ENCODE results near the gene SERINC5. TPM values are rescaled to one million over a fixed set of nuclear protein-coding genes. Genes with fewer than 3 reads are reported as not detected.

Gene SERINC5
- total RNA-seq, 2 donors from 2014 or later: 134 to 183 TPM

DNA sequence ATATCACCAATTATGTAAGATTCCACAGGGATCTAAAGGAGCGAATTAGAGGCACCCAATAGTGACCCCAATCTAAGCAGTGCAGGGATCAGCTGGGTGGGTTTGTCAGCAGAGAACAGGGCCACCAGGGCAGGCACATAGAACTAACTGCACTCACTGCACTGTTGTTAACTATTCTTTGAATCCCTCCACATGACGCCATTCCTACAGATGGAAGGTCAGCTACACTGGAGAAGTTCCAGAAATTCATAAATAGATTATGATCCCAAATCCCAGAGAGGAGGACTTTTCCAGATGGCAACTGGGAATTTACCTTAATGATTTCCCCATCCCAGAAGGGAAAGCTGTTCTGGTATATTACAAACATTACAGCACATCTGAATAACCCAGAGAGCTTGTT, 136.5 kb downstream of the SERINC5 start:
- 92% methylated on average over 2 of the region's 2 CpGs; no CpG with 5 or more reads in 1 of the 2 experiments for WGBS, 2 experiments (ENCODE audit: insufficient coverage in 1 of 2, insufficient read length in 1 of 2)
- DNase-seq: no peak
- no peak overlapping the region for H3K9ac ChIP-seq (ENCODE audit: extremely low read depth, low read length, poor library complexity, severe bottlenecking)
- TF ChIP-seq CTCF (conservative IDR thresholded peaks at IDR 0.05): no peak
- Mint-ChIP-seq H3K4me3 (no peak overlapping the region), H3K9me3 (peaks cover 21% of the 10 kb centered on the region), H3K4me1 (peaks cover 13% of the 10 kb centered on the region), H3K27me3 (ENCODE audit: insufficient read depth) (no peaks in the 10 kb centered on the region), H3K36me3 (ENCODE audit: low read depth) (peaks cover 12% of the 10 kb centered on the region), H3K27ac (no peak overlapping the region)
- no peak overlapping the region for H3K27ac ChIP-seq (ENCODE audit: low read depth, low read length)
- no peak overlapping the region for H3K4me3 ChIP-seq (ENCODE audit: low read length)
- H3K9me3 ChIP-seq (ENCODE audit: control insufficient read depth, low read length): peaks cover 19% of the 10 kb centered on the region
- H3K27me3 ChIP-seq (ENCODE audit: control insufficient read depth, insufficient read depth, low read length, poor library complexity, severe bottlenecking): no peaks in the 10 kb centered on the region
- H3K4me1 ChIP-seq (ENCODE audit: control insufficient read depth, insufficient read depth, low read length): peaks cover 3% of the 10 kb centered on the region
- no peaks in the 10 kb centered on the region for H3K36me3 ChIP-seq (ENCODE audit: control insufficient read depth, insufficient read depth, low read length)

GRCh38 chr5:80117446-80117845, 138.4 kb downstream of the SERINC5 start:
- H3K4me3 ChIP-seq (ENCODE audit: low read length): peak overlapping the region; percentile 53
- peaks cover 3% of the 10 kb centered on the region for H3K4me1 ChIP-seq (ENCODE audit: control insufficient read depth, insufficient read depth, low read length)
- no peaks in the 10 kb centered on the region for H3K36me3 ChIP-seq (ENCODE audit: control insufficient read depth, insufficient read depth, low read length)
- peaks cover 33% of the 10 kb centered on the region for H3K9me3 Mint-ChIP-seq
- H3K36me3 Mint-ChIP-seq (ENCODE audit: low read depth): peaks cover 21% of the 10 kb centered on the region
- H3K4me3 Mint-ChIP-seq: no peak overlapping the region
- H3K27me3 Mint-ChIP-seq (ENCODE audit: insufficient read depth): no peaks in the 10 kb centered on the region
- H3K27ac Mint-ChIP-seq: no peak overlapping the region
- H3K9me3 ChIP-seq (ENCODE audit: control insufficient read depth, low read length): peaks cover 35% of the 10 kb centered on the region
- peaks cover 17% of the 10 kb centered on the region for H3K4me1 Mint-ChIP-seq
- no peak overlapping the region for H3K9ac ChIP-seq (ENCODE audit: extremely low read depth, low read length, poor library complexity, severe bottlenecking)
- no peak overlapping the region for H3K27ac ChIP-seq (ENCODE audit: low read depth, low read length)
- no peak for DNase-seq
- no peak for TF ChIP-seq CTCF (conservative IDR thresholded peaks at IDR 0.05)
- H3K27me3 ChIP-seq (ENCODE audit: control insufficient read depth, insufficient read depth, low read length, poor library complexity, severe bottlenecking): no peaks in the 10 kb centered on the region

DNA sequence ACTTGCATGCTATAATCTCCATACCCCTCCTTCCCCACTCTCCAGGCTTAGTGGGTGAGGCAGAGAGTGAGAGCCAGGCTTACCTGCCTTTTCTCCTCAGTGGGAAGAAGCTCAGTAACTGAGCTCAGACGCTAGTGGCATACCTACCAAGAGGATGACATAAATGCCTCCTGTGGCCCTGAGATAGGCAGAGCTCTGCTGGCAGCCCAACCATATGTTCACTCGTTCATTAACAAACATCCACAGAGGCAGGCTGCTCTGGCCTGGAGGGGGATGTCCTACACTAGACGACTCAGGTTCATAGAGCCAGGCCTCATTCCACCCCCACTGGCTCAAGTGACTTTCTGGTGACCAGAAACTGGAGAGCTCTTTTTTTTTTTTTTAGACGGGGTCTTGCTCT, 139.4 kb downstream of the SERINC5 start:
- no peak for TF ChIP-seq CTCF (conservative IDR thresholded peaks at IDR 0.05)
- no peak for DNase-seq
- 72 to 87% methylated on average over 3 to 4 of the region's 4 CpGs for WGBS, 2 experiments (ENCODE audit: insufficient coverage in 1 of 2, insufficient read length in 1 of 2)
- peaks cover 33% of the 10 kb centered on the region for H3K9me3 Mint-ChIP-seq
- H3K9me3 ChIP-seq (ENCODE audit: control insufficient read depth, low read length): peaks cover 35% of the 10 kb centered on the region
- H3K36me3 Mint-ChIP-seq (ENCODE audit: low read depth): peaks cover 21% of the 10 kb centered on the region
- peaks cover 24% of the 10 kb centered on the region for H3K4me1 Mint-ChIP-seq
- H3K4me1 ChIP-seq (ENCODE audit: control insufficient read depth, insufficient read depth, low read length): peaks cover 5% of the 10 kb centered on the region
- H3K27ac ChIP-seq (ENCODE audit: low read depth, low read length): no peak overlapping the region
- H3K4me3 ChIP-seq (ENCODE audit: low read length): no peak overlapping the region
- peak overlapping the region; percentile 76 for H3K27ac Mint-ChIP-seq
- H3K9ac ChIP-seq (ENCODE audit: extremely low read depth, low read length, poor library complexity, severe bottlenecking): no peak overlapping the region
- H3K27me3 ChIP-seq (ENCODE audit: control insufficient read depth, insufficient read depth, low read length, poor library complexity, severe bottlenecking): no peaks in the 10 kb centered on the region
- no peaks in the 10 kb centered on the region for H3K36me3 ChIP-seq (ENCODE audit: control insufficient read depth, insufficient read depth, low read length)
- H3K4me3 Mint-ChIP-seq: no peak overlapping the region
- no peaks in the 10 kb centered on the region for H3K27me3 Mint-ChIP-seq (ENCODE audit: insufficient read depth)

Data from endodermal cell (in vitro differentiated cells).